VCaP (cell line): Measurements from ENCODE around the gene ZNF254.
"Not testable (repeated sequence)": the region's sequence is repeated elsewhere in the genome, so short reads cannot be mapped to it uniquely, and the experiment has no call there.

ENCODE experiments used
- H3K27ac ChIP-seq: fragments of 450-650 bp; 2 replicates; pipeline ENCODE4 v1.5.1; 2017
- CTCF ChIP-seq: fragments of 450-650 bp; conservative IDR thresholded peaks from 2 replicates; pipeline ENCODE4 v1.5.1; 2017; ENCODE audit warnings: mild to moderate bottlenecking, moderate library complexity

The ZNF254 gene

GRCh38 chr19:24073807-24074206 lies 13.2 kb upstream of the ZNF254 start:
- TF ChIP-seq CTCF: no peak
- H3K27ac ChIP-seq: no peak overlapping the region

GRCh38 chr19:24074720-24075454 lies 12.1 kb upstream of the ZNF254 start:
- no peak for TF ChIP-seq CTCF
- no peak overlapping the region for H3K27ac ChIP-seq

GRCh38 chr19:24075530-24075929 lies 11.5 kb upstream of the ZNF254 start:
- not testable (repeated sequence) for H3K27ac ChIP-seq

- H3K27ac ChIP-seq: no peak overlapping the region
- no peak for TF ChIP-seq CTCF
Observed at GRCh38 chr19:24078680-24079079, 8.3 kb upstream of the ZNF254 start.

- TF ChIP-seq CTCF: no peak
- no peak overlapping the region for H3K27ac ChIP-seq
Observed at GRCh38 chr19:24081056-24081455, 5.9 kb upstream of the ZNF254 start.

- TF ChIP-seq CTCF: no peak
- no peak overlapping the region for H3K27ac ChIP-seq
Observed at GRCh38 chr19:24098359-24098758, 11.4 kb downstream of the ZNF254 start.

GRCh38 chr19:24099829-24100228 lies 12.8 kb downstream of the ZNF254 start:
- TF ChIP-seq CTCF: no peak
- H3K27ac ChIP-seq: no peak overlapping the region

GRCh38 chr19:24100597-24100996 lies 13.6 kb downstream of the ZNF254 start:
- H3K27ac ChIP-seq: not testable (repeated sequence)
